Myocyte (in vitro differentiated cells): ENCODE measurements around the gene KIFC1. TPM values are rescaled to one million over a fixed set of nuclear protein-coding genes. Genes with fewer than 3 reads are reported as not detected.
"Not testable (repeated sequence)": the region's sequence is repeated elsewhere in the genome, so short reads cannot be mapped to it uniquely, and the experiment has no call there.

Experiments used
- DNase-seq: peaks from one replicate; pipeline ENCODE4 v3.0.0-alpha.2; 2012; ENCODE audit warnings: low read depth
- total RNA-seq: library from RNA; depleted of rRNA; stranded (reverse); fragments of >200 nt; gene quantifications from 2 replicates; pipeline ENCODE4 v1.2.3, GENCODE V29; 2014

KIFC1 gene
- total RNA-seq, 1 donor from 2014 or later = 0.35 TPM

GRCh38 chr6:33373960-33374910 lies 17.4 kb upstream of the KIFC1 start:
- no peak for DNase-seq

- peak; percentile 81 for DNase-seq
Observed at GRCh38 chr6:33375143-33375671, 16.4 kb upstream of the KIFC1 start.

GRCh38 chr6:33377171-33377570 lies 14.5 kb upstream of the KIFC1 start:
- DNase-seq = no peak

DNA sequence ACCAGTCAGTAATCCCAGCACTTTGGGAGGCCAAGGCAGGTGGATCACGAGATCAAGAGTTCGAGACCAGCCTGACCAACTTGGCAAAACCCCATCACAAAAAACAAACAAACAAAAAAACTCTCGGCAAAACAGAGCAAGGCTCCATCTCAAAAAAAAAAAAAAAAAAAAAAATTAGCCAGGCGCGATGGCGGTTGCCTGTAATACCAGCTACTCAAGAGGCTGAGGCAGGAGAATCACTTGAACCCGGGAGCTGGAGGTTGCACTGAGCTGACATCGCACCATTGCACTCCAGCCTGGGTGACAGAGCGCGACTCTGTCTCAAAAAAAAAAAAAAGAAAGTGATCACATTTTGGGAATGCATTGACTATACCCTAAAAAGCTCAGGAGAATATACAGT lies 12.4 kb upstream of the KIFC1 start:
- DNase-seq = not testable (repeated sequence)

GRCh38 chr6:33380272-33380981 lies 11.2 kb upstream of the KIFC1 start:
- no peak for DNase-seq

GRCh38 chr6:33383427-33384185 lies 8.0 kb upstream of the KIFC1 start:
- no peak for DNase-seq

DNA sequence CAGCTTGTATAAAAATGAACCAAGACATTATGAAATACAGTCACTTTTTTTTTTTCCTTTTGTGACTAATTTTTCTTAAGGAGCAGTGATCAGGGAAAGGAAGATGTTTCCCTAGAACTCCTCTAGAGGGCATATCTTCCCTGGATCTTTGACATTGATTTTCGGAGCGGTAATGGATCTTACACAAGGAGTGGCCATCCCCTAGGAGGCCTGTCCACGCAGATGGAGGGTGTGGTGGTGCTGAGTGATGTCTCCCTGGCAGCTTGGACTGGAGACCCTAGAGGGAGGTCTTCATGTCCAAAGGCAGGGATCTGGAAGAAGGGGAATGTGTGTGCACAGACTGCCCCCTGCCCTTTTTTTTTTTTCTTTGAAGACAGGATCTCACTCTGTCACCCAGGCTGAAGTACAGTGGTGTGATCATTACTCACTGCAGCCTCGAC lies 7.0 kb upstream of the KIFC1 start:
- peak; percentile 40 for DNase-seq

DNA sequence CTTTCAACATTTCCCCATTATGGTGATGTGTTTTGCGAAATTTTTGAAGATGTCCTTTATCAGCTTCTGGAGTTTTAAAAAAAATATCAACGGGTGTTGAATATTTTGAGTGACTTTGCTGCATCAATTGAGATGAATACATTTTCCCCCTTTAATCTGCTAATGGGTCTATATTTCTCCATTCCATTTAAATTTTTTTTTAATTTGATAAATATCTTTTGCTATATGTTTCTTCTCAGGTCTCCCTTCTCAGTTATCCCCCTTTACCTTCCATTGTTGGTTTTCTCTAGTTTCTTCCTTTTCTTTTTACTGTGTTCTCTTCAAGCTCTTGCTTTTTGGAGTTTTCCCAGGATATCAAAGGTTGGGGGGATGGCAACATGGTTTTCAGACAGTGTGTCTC lies 1.4 kb upstream of the KIFC1 start:
- no peak for DNase-seq

GRCh38 chr6:33390767-33391277 lies 801 bp upstream of the KIFC1 start:
- DNase-seq = no peak

GRCh38 chr6:33391922-33392594 lies 435 bp downstream of the KIFC1 start:
- DNase-seq = no peak

GRCh38 chr6:33392595-33392948 lies 949 bp downstream of the KIFC1 start:
- peak; percentile 18 for DNase-seq

DNA sequence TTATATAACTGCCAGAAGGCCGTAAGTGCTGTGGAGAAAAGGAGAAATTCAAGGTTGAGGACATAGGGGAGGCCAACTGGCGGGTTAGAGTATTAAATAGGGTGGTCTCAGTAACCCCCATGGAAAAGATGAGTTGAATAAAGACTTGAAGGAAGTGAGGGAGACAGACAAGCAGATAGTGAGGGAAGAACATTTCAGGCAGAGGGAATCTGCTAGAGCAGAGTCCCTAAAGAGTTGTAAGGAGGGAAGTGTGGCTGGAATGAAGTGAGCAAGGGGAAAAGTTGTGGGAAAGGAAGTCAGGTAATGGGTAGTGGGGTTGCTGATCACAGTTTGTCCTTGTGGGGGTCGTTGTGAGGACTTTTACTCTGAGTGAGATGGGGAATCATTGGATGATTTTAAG lies 1.4 kb downstream of the KIFC1 start:
- no peak for DNase-seq

DNA sequence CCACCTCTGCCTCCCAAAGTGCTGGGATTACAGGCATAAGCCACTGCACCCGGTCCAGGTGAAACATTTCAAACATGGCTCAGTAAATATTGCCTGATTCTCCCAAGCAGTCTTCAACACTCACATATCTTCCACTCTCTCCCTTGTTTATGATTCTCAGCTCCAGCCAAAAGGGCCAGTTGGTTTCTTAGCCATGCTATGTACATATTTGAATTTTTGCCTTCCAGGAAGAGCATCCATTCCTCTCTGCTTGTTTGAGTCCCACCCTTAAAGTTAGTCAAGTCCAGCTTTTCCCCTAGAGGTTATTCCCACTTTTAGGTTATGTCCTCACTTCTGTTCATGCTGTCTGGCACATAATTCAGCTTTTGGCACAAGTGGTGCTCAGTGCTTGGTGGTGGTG lies 5.9 kb downstream of the KIFC1 start:
- DNase-seq = no peak

GRCh38 chr6:33398601-33399000 lies 7.0 kb downstream of the KIFC1 start:
- DNase-seq = not testable (repeated sequence)

- not testable (repeated sequence) for DNase-seq
Observed at GRCh38 chr6:33399881-33400280, 8.3 kb downstream of the KIFC1 start.

- no peak for DNase-seq
Observed at GRCh38 chr6:33404884-33405283, 13.3 kb downstream of the KIFC1 start.

DNA sequence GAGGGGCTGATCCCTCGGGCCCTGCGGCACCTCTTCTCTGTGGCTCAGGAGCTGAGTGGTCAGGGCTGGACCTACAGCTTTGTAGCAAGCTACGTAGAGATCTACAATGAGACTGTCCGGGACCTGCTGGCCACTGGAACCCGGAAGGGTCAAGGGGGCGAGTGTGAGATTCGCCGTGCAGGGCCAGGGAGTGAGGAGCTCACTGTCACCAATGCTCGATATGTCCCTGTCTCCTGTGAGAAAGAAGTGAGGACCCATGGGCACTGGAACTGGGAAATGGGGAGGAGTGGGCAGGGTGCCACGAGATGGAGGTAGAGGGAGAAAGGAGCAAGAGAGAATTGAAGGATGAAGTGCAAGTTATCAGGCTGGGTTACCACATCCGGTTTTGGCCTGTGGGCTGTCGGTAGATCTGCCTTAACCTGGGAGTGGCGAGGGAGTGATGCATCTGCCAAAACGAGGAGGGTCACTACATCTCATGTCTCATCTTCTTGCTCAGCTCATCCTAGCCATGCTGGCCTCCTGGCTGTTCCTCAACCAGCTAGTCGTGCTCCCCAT lies 13.8 kb downstream of the KIFC1 start:
- no peak for DNase-seq

DNA sequence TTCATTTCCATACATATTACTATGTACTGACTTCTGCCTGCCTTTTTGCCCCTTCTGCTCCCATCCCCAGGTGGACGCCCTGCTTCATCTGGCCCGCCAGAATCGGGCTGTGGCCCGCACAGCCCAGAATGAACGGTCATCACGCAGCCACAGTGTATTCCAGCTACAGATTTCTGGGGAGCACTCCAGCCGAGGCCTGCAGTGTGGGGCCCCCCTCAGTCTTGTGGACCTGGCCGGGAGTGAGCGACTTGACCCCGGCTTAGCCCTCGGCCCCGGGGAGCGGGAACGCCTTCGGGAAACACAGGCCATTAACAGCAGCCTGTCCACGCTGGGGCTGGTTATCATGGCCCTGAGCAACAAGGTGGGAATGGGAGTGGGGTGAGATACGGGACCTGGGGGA lies 14.5 kb downstream of the KIFC1 start:
- no peak for DNase-seq

DNA sequence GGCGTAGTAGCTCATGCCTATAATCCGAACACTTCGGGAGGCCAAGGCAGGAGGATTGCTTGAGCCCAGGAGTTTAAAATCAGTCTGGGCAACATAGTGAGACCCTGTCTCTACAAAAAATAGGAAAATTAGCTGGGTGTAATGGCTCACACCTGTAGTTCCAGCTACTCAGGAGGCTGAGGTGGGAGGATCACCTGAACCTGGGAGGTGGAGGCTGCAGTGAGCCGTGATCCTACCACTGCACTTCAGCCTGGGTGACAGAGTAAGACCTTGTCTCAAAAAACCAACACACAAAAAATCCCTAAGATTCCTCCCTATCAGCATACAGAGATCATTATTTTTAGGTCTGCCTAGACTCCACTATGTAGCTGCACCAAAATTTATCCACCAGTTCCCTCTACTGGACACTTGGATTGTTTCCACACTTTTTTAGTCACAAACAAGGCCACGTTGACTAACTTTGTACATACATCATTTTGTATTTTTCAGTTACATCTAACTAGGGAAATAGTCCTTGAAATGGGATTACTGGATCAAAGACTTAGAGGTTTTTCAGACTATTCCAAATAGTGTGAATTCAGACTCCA lies 15.6 kb downstream of the KIFC1 start:
- DNase-seq = peak; percentile 65
